ENCODE measurements around the gene ABITRAM. TPM values are rescaled to one million over a fixed set of nuclear protein-coding genes. Genes with fewer than 3 reads are reported as not detected.

The ABITRAM gene, protein sequence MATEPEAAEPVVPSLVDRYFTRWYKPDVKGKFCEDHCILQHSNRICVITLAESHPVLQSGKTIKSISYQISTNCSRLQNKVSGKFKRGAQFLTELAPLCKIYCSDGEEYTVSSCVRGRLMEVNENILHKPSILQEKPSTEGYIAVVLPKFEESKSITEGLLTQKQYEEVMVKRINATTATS
- 4.9 and 11.5 TPM in 2 replicates for total RNA-seq (2014; rRNA removed; shearing (Covaris generic))
- polyA plus RNA-seq (2016; fragmentation: Nextera tagmentation; extraction: Ambion mirVana) = 6.3 and 10.1 TPM in 2 replicates
- long read RNA-seq, partial matches to known transcripts = 0 of 5 reads
- long read RNA-seq, other reads (novel, unspliced or antisense) = 2 of 5 reads

DNA sequence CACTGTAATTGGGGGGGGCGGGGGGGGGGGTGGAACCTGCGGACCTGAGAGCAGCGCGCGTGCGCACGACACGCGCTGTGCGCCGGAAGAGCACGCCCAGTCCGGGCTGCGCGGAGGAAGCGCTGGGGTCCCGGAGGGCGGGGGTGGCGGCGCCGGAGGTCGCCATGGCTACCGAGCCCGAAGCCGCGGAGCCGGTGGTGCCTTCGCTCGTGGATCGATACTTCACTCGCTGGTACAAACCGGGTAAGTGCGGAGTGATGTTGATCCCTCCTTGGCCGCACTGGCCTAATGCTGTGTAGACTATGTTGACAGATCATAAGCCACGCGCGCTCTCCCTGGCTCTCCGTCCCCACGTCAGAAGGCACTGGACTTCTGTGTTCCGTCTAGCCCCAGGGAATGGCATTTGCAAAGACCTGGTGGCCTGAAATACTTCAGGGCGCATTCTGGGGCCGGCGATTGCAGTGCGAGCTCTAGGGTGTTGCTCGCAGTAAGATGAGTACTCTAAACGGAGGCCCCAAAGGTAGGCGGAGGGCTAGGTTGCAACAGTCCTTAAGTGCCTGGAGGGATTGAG lies at the start of gene ABITRAM:
Gene ABITRAM, plus strand, starts transcription at position 78 of the 571 bp plus-strand sequence. Its CDS starts 87 bp downstream, at position 165.
- Mint-ChIP-seq H3K4me3 (peak within 1 kb of the TSS; percentile 93), H3K9me3 (no peaks in the 10 kb centered on the region), H3K4me1 (peaks cover 13% of the 10 kb centered on the region), H3K36me3 (ENCODE audit: low read depth) (peaks cover 11% of the 10 kb centered on the region; the same call in 2 of the 3 replicates), H3K27me3 (ENCODE audit: insufficient read depth, low read depth, poor library complexity) (peaks cover 8% of the 10 kb centered on the region), H3K27ac (peak within 1 kb of the TSS; percentile 98)
- DNase-seq (ENCODE audit: low spot score) (peak; percentile 87), ATAC-seq (peak; percentile 86)
- no peaks in the 10 kb centered on the region for H3K27me3 ChIP-seq (ENCODE audit: insufficient read depth)
- peak within 1 kb of the TSS; percentile 96 for H3K27ac ChIP-seq (ENCODE audit: low read depth)
- H2AFZ ChIP-seq = peak within 1 kb of the TSS; percentile 100
- H3K4me1 ChIP-seq (ENCODE audit: insufficient read depth) = peaks cover 16% of the 10 kb centered on the region
- peak within 1 kb of the TSS; percentile 99 for H3K4me3 ChIP-seq
- H3K9me2 ChIP-seq (ENCODE audit: insufficient read depth) = no peaks in the 10 kb centered on the region
- peak within 1 kb of the TSS; percentile 99 for H3K4me2 ChIP-seq
- no peaks in the 10 kb centered on the region; the same call in 1 of the 2 replicates for H4K20me1 ChIP-seq (replicated peaks; ENCODE audit: insufficient read depth)
- peaks cover 8% of the 10 kb centered on the region; the same call in 1 of the 2 replicates for H3F3A ChIP-seq (replicated peaks; ENCODE audit: low read depth)
- TF ChIP-seq POLR2AphosphoS5 (IDR thresholded peaks at IDR 0.05; ENCODE audit: low read depth) (no peak), NANOG (IDR thresholded peaks at IDR 0.05; ENCODE audit: borderline replicate concordance) (no peak), ZNF331 (CRISPR knock-in tag; IDR thresholded peaks at IDR 0.05; ENCODE audit: low read depth) (no peak), EZH2phosphoT487 (IDR thresholded peaks at IDR 0.05; ENCODE audit: unreplicated experiment) (no peak), STAT1 (IDR thresholded peaks at IDR 0.05; ENCODE audit: unreplicated experiment) (no peak), EZH2 (IDR thresholded peaks at IDR 0.05; ENCODE audit: low read depth, unreplicated experiment) (no peak), CREB1 (CRISPR knock-in tag; IDR thresholded peaks at IDR 0.05; ENCODE audit: low read depth) (no peak), JUNB (IDR thresholded peaks at IDR 0.05; ENCODE audit: unreplicated experiment) (no peak), ZNF114 (CRISPR knock-in tag; IDR thresholded peaks at IDR 0.05) (no peak)
- TF ChIP-seq, protein P1, sequence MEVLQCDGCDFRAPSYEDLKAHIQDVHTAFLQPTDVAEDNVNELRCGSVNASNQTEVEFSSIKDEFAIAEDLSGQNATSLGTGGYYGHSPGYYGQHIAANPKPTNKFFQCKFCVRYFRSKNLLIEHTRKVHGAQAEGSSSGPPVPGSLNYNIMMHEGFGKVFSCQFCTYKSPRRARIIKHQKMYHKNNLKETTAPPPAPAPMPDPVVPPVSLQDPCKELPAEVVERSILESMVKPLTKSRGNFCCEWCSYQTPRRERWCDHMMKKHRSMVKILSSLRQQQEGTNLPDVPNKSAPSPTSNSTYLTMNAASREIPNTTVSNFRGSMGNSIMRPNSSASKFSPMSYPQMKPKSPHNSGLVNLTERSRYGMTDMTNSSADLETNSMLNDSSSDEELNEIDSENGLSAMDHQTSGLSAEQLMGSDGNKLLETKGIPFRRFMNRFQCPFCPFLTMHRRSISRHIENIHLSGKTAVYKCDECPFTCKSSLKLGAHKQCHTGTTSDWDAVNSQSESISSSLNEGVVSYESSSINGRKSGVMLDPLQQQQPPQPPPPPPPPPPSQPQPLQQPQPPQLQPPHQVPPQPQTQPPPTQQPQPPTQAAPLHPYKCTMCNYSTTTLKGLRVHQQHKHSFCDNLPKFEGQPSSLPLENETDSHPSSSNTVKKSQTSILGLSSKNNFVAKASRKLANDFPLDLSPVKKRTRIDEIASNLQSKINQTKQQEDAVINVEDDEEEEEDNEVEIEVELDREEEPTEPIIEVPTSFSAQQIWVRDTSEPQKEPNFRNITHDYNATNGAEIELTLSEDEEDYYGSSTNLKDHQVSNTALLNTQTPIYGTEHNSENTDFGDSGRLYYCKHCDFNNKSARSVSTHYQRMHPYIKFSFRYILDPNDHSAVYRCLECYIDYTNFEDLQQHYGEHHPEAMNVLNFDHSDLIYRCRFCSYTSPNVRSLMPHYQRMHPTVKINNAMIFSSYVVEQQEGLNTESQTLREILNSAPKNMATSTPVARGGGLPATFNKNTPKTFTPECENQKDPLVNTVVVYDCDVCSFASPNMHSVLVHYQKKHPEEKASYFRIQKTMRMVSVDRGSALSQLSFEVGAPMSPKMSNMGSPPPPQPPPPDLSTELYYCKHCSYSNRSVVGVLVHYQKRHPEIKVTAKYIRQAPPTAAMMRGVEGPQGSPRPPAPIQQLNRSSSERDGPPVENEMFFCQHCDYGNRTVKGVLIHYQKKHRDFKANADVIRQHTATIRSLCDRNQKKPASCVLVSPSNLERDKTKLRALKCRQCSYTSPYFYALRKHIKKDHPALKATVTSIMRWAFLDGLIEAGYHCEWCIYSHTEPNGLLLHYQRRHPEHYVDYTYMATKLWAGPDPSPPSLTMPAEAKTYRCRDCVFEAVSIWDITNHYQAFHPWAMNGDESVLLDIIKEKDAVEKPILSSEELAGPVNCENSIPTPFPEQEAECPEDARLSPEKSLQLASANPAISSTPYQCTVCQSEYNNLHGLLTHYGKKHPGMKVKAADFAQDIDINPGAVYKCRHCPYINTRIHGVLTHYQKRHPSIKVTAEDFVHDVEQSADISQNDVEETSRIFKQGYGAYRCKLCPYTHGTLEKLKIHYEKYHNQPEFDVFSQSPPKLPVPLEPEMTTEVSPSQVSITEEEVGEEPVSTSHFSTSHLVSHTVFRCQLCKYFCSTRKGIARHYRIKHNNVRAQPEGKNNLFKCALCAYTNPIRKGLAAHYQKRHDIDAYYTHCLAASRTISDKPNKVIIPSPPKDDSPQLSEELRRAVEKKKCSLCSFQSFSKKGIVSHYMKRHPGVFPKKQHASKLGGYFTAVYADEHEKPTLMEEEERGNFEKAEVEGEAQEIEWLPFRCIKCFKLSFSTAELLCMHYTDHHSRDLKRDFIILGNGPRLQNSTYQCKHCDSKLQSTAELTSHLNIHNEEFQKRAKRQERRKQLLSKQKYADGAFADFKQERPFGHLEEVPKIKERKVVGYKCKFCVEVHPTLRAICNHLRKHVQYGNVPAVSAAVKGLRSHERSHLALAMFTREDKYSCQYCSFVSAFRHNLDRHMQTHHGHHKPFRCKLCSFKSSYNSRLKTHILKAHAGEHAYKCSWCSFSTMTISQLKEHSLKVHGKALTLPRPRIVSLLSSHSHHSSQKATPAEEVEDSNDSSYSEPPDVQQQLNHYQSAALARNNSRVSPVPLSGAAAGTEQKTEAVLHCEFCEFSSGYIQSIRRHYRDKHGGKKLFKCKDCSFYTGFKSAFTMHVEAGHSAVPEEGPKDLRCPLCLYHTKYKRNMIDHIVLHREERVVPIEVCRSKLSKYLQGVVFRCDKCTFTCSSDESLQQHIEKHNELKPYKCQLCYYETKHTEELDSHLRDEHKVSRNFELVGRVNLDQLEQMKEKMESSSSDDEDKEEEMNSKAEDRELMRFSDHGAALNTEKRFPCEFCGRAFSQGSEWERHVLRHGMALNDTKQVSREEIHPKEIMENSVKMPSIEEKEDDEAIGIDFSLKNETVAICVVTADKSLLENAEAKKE (CRISPR knock-in tag; IDR thresholded peaks at IDR 0.05) = no peak
- TF ChIP-seq, protein P2, sequence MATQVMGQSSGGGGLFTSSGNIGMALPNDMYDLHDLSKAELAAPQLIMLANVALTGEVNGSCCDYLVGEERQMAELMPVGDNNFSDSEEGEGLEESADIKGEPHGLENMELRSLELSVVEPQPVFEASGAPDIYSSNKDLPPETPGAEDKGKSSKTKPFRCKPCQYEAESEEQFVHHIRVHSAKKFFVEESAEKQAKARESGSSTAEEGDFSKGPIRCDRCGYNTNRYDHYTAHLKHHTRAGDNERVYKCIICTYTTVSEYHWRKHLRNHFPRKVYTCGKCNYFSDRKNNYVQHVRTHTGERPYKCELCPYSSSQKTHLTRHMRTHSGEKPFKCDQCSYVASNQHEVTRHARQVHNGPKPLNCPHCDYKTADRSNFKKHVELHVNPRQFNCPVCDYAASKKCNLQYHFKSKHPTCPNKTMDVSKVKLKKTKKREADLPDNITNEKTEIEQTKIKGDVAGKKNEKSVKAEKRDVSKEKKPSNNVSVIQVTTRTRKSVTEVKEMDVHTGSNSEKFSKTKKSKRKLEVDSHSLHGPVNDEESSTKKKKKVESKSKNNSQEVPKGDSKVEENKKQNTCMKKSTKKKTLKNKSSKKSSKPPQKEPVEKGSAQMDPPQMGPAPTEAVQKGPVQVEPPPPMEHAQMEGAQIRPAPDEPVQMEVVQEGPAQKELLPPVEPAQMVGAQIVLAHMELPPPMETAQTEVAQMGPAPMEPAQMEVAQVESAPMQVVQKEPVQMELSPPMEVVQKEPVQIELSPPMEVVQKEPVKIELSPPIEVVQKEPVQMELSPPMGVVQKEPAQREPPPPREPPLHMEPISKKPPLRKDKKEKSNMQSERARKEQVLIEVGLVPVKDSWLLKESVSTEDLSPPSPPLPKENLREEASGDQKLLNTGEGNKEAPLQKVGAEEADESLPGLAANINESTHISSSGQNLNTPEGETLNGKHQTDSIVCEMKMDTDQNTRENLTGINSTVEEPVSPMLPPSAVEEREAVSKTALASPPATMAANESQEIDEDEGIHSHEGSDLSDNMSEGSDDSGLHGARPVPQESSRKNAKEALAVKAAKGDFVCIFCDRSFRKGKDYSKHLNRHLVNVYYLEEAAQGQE (IDR thresholded peaks at IDR 0.05; ENCODE audit: unreplicated experiment) = no peak
- TF ChIP-seq, protein P3, sequence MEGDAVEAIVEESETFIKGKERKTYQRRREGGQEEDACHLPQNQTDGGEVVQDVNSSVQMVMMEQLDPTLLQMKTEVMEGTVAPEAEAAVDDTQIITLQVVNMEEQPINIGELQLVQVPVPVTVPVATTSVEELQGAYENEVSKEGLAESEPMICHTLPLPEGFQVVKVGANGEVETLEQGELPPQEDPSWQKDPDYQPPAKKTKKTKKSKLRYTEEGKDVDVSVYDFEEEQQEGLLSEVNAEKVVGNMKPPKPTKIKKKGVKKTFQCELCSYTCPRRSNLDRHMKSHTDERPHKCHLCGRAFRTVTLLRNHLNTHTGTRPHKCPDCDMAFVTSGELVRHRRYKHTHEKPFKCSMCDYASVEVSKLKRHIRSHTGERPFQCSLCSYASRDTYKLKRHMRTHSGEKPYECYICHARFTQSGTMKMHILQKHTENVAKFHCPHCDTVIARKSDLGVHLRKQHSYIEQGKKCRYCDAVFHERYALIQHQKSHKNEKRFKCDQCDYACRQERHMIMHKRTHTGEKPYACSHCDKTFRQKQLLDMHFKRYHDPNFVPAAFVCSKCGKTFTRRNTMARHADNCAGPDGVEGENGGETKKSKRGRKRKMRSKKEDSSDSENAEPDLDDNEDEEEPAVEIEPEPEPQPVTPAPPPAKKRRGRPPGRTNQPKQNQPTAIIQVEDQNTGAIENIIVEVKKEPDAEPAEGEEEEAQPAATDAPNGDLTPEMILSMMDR (conservative IDR thresholded peaks at IDR 0.05; ENCODE audit: low read depth in 2 of 2) = no peak
- TF ChIP-seq, protein P4, sequence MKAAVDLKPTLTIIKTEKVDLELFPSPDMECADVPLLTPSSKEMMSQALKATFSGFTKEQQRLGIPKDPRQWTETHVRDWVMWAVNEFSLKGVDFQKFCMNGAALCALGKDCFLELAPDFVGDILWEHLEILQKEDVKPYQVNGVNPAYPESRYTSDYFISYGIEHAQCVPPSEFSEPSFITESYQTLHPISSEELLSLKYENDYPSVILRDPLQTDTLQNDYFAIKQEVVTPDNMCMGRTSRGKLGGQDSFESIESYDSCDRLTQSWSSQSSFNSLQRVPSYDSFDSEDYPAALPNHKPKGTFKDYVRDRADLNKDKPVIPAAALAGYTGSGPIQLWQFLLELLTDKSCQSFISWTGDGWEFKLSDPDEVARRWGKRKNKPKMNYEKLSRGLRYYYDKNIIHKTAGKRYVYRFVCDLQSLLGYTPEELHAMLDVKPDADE (IDR thresholded peaks at IDR 0.05) = no peak
- H3K36me3 ChIP-seq (ENCODE audit: insufficient read depth) = no peaks in the 10 kb centered on the region; the same call in 1 of the 2 replicates
- H3K79me2 ChIP-seq (replicated peaks; ENCODE audit: insufficient read depth) = peaks cover 28% of the 10 kb centered on the region
